Fibroblast of skin of left biceps (primary cell): ENCODE data around the gene BSDC1.
"Not testable (repeated sequence)": the region's sequence is repeated elsewhere in the genome, so short reads cannot be mapped to it uniquely, and the experiment has no call there.

Experiments used
- DNase-seq, 2 experiments: peaks; one replicate each; pipeline ENCODE4 v3.0.0-alpha.2; 2013; ENCODE audit warnings: low read depth in 2 of 2

BSDC1 gene, protein sequence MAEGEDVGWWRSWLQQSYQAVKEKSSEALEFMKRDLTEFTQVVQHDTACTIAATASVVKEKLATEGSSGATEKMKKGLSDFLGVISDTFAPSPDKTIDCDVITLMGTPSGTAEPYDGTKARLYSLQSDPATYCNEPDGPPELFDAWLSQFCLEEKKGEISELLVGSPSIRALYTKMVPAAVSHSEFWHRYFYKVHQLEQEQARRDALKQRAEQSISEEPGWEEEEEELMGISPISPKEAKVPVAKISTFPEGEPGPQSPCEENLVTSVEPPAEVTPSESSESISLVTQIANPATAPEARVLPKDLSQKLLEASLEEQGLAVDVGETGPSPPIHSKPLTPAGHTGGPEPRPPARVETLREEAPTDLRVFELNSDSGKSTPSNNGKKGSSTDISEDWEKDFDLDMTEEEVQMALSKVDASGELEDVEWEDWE

DNA sequence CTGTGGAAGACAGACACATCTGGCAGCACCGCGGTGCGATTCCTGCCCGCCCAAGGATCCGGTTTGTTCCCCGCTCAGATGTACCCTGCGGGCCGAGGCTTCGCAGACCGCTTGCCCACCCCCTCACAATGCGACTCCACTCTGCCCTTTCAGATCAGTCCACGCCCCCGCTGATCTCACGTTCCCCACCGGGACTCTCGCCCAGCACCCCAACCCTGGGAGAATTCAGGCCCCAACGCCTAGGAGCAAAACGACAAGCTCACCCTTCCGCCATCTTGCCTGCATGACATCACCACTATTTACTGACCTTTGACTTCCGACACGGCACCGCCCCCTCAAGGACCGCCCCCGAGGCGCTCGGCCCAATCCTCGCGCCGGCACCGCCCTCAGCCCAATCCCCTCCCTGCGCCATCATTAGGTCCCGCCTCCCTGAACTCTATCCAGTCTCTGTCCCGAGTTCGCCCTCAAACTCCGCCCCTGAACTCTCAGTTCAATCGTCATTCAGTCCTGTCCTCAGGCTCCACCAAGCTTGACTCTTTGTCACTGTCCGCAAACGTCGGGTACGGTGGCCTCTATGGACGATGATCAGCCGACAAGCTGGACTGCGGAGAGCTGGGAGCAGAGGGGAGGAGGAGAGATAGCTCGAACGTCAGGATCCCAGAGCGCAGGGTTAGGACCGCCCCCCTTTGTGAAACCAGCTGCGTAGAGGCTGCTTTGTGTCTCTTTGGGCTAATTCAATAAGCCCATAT, at the start of gene BSDC1:
Gene BSDC1 (minus strand): TSS at position 301 of the 749 bp plus-strand sequence. CDS start 27 bp downstream, at position 274.
- DNase-seq, result peak; percentile 88 to 89

DNA sequence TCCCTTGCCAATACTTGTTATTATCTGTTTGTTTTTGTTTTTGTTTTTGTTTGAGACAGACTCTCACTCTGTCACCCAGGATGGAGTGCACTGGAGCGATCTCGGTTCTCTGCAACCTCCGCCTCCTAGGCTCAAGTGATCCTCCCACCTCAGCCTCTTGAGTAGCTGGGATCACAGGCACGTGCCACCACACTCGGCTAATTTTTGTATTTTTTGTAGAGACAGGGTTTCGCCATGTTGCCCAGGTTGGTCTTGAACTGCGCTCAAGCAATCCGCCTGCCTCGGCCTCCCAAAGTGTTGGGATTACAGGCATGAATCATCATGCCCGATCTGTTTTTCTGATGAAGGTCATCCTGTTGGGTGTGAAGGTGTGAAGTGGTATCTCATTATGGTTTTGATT, 47.2 kb upstream of the BSDC1 start:
- DNase-seq, result not testable (repeated sequence)

DNA sequence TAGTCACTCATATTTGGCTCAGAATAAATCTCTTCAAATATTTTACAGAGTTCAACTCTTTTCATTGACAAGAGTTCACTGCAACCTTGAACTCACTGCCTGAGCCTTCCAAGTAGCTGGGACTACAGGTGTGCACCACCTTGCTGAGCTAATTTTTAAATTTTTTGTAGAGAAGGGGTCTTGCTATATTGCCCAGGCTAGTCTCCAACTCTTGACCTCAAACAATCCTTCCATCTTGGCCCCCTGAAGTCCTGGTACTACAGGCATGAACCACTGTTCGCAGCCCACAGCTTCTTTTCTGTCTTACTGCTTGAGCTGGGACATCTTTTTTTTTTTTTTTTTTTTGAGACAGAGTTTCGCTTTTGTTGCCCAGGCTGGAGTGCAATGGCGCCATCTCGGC, 44.5 kb upstream of the BSDC1 start:
- not testable (repeated sequence) for DNase-seq

DNA sequence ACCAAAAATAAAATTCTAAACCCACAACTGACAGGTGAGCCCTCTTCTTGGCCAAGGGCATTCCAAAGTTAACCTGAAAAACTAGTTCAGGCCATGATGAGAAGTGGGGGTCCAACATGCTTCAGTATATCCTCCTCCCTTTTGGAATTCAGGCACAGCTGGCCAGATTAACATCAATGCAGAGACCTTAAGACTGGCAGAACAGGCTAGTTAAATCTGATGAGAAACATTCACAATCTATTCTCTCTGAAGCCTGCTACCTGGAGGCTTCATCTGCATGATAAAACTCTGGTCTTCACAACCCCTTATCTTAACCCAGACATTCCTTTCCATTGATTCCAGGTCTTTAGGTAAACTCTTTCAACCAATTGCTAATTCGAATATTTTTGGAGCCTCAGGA, 43.9 kb upstream of the BSDC1 start:
- DNase-seq, result no peak

DNA sequence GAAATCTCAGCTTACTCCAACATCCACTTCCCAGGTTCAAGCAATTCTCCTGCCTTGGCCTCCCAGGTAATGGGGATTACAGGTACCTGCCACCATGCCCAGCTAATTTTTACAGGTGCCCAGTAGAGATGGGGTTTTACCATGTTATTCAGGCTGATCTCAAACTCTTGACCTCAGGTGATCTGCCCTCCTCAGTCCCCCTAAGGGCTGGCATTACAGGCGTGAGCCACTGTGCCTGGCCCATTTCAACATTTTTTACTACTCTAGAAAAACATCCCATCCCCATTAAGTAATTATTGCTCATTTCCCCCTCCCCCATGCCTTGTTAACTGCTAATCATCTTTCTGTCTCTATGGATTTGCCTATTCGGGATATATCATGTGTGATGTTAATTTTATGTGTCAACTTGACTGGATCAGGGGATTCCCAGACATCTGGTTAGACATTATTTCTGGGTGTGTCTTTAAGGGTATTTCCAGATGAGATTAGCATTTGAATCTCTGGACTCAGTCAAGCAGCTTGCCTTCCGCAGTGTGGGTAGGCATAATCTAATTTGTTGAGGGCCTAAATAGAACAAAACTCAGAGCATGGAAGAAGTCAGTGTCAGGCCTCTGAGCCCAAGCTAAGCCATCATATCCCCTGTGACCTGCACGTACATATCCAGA, 37.6 kb upstream of the BSDC1 start:
- no peak for DNase-seq

DNA sequence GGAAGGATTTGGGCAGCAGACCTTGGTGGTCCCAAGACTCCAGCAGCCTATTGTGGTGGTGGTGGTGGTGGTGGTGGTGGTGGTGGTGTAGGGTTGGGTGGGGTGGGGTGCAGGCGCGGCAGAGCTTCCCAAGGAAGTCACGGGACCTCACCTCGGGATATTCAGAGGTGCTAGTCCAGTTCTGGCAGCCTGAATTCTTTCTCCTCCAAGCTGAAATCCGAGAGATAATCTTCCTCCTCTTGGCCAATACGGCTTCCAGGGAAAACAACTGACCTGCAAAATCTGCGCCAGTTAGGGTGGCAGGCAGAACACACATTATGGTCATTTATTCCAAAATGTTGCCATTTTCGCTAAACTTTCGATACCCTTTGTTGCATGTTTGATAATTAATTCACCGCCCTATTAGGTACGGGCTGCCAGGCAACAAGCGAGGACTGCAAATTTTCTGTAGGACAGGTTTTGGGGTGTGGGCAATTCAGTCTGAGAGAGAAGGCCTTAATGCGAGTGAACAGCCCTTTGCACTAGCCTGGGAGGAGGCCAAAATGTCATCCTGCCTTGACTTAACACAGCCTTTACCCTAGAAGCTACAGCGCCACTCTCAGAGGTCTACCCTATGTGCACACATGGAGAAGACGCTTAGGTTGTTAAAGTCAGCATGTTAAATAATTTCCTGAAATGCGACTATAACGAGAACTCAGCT, 33.2 kb upstream of the BSDC1 start:
- DNase-seq, result no peak

DNA sequence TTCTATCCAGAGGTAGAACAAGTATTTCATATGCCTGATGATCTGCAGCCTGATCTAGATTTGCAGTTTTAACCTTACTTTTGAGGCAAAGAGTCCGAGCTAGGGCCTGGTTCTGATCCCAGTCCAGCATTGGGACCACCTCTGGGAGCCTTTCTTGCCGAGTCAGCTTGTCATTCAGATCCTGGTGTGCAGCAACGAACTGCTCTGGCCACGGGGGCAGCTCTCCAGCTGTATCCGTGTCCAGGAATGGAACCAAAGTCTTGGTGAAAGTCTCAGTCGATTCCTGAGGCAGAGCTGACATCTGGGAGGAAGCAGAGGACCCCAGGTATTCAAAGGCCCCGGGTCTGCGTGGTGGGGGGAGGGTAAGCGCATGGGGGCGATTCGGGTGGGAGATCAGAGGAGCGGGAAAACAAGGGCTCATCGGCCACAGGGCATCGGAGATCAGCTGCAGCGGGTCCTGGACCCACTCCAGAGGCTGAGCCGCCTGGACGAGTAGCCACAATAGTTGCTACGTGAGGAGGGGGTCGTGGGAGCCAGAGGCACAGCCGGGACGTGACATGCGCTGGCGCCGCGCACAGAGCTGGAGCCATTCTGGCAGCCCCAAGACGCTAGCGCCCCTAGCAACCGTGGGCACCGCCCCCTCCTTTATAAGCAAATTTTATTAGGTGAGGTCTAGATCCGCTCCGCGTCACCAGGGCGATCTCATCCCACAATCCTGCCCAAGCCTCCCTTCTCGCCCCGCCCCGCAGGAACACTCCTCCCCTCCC, 32.4 kb upstream of the BSDC1 start:
- no peak for DNase-seq

DNA sequence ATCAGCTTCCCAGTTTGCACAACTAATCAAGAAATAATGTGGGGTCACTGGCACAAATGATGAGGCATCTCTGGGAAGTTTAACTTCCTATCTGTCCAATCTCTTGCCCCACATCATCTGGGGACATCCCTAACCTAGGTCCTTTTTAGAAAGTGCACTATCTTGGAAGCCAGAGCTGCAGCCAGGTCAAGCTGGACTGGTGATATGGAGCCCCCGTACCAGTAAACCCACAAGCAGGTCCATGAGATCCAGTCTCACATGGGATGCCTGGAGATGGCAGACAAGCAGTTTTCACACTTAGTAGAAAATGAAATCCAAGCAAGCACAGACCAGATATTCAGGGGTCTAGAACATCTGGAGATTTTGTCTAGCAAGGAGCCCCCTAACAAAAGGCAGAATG, 27.5 kb upstream of the BSDC1 start:
- DNase-seq, result no peak

DNA sequence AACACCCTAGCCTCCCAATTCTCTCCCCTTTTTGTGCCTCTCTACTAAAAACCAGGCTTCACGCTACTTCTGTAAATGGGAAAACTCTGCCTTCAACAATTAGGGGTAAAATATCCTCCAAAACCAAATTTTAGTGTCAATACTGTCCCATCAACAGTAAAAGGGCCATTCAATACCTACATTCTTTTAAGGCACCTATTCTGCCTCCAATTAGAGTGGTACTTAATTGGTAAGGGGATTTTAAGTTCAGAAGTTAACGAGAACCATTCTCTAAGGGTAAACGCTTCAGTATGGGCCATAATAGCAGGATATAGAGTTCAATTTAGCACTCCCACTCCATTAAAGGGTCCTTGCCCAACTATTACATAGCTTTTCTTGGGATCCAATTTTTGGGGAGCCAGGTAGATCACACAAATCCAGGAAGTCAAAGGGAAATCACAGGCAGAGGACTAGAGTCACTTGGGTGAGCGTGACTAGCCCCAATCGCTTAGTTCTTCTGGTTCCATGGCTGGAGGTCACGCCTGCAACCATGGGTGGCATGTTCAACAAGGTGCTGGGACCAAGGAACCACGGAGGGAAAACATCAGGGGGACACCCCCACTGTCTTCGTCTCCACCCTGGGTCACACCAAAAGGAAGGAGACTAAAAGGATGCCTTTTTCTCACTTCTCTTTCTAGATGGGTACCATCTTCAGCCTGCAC, 20.1 kb upstream of the BSDC1 start:
- no peak for DNase-seq

DNA sequence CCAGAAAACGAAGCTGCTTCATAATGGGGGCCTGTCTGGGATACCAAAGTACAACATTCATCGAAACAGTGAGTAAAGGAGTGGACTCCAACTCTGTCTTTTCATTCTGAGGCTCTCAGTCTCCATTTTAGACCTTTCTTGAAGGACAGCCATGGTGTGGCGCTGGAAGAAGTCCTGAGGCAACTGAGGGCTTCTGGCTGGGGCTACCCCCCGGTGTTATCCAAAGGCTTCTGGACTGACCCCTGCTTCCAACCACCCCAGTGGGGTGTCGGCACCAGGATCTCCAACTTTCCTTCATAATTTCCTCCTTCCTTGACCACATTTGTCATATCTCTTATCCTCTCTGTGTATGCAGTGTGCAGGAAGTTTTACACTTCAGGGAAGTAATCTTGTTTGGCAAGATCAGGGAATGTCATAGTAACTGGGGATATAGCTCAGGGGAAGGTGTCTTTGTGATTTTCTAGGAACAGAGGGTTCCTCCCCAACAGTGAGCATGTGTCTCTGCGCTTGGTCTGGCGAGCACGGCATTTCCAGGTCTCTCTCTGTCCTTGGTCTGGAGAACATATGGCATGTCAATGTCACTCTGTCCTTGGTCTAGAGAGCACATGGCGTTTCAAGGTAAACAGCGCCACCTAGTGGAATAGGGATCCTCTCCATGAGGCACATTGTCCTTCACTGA, 19.4 kb upstream of the BSDC1 start:
- DNase-seq, result no peak

DNA sequence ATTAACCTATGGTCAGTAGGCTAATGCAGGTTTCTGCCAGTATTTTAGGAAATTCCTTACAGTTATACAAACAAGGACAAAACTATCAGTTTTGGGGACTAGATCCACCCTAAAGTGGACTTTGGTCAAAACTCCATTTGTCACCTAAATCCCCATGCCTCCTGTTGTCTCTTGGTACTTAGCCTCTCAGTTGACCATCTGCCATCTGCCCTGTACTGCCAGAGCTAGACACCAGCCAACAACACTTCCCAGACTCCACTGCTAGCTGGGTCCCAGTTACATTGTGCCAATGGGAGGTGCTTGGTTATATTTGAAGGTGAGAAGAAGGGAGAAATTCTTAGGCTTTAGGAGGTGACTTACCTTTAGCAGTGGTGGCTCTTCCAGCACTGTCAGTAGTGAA, 17.0 kb upstream of the BSDC1 start:
- no peak for DNase-seq

DNA sequence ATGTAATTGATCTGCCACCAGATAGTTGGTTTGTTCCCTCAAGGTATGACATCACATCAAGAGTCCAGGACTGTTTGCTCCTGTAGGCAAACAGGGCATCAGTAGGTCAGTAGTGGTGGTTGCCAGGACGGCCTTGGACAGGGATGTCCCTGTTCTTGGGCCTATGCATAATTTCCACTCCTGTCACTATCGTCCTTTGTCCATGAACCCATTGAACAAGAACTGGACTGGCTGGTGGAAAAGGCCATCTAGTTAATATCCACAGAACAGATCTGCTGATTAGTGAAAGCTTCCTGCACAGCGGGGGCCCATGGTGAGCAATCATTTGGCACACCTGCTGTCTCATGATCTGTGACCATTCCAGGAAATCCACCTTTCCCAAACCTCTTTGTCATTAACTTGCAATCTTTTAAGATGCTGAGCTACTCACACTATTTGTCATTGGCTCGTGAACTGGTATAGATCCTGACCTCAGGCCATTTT, 12.4 kb upstream of the BSDC1 start:
- no peak for DNase-seq

DNA sequence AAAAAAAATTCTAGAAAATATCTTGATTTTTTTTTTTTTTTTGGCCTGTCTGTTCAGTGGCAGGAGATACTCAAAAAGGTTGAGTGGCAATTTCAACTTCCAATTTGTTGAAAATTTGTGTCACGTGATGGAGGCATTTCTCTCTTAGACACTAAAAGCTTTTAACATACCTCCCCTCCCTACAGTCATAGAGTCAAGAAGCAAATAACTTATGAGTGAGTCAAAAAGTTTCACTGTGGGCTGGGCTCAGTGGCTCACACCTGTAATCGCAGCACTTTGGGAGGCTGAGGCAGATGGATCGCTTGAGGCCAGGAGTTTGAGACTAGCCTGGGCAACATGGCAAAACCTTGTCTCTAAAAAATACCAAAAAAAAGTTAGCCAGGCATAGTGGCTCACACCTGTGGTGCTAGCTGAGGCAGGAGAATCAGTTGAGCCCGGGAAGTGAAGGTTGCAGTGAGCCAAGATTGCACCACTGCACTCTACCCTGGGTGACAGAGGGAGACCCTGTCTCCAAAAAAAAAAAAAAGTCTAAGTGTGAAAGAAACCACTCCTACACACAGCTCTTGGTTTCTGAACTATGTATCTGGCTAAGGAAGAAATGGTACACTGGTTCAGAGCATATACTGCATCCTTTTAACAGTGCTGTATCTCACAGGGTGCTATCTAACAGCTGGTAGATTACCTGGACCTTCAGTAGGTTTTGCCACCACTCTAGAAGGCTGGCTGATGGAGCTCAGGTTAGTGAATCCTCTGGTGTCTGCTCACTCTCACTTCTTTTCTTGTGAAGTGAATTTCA, 11.6 kb upstream of the BSDC1 start:
- DNase-seq, result no peak

DNA sequence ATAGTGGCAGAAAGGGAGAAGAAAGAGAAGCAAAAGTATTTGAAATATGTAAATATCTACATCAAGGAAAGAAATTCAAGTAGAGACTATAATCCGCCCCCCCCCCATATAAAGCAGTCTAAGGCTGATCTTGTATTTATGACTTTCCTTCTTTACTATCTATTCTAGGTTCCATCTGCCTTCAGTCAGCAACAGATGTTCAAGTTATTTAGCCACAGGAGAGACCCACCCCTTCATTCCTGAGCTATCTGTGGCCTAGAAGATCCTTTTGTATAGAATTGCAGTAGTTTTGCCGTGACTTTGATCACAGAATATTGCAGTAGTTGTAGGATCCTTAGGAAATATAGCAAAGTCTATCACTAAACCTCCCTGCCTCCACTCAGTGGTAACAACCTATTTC, 10.7 kb upstream of the BSDC1 start:
- DNase-seq, result peak in 1 of 2 experiments; percentile 25

DNA sequence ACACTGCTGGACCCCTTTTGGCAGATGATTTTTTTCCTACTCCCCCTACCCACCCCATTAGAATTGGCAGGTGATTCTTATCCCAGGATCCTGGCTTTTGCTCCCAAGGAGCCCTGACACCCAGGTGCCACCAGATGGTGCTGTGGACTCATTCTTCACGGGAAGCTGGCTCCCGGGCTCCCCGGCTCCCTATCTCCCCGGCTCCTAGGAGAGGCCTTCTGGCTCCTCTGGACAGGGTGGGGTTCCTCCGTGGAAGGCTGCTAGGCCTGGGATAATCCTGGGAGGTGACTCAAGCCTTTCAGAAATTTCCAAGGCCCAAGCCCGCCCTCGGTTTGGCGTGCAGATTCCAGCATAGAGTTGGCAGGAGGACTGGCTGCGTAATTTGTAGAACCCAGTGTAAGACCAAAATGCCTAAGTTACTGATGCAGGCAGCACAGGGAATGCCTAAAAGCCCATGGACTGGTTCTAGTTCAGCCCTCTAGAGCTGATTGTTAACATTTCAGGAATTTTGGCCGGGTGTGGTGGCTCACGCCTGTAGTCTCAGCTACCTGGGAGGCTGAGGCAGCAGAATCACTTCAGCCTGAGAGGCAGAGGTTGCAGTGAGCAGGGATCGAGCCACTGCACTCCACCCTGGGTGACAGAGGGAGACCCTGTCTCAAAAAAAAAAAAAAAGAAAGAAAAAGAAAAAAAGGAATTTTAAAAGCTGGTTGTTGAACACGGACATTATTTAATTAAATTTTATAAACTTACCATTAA, 6.8 kb upstream of the BSDC1 start:
- peak; percentile 60 to 64 for DNase-seq

DNA sequence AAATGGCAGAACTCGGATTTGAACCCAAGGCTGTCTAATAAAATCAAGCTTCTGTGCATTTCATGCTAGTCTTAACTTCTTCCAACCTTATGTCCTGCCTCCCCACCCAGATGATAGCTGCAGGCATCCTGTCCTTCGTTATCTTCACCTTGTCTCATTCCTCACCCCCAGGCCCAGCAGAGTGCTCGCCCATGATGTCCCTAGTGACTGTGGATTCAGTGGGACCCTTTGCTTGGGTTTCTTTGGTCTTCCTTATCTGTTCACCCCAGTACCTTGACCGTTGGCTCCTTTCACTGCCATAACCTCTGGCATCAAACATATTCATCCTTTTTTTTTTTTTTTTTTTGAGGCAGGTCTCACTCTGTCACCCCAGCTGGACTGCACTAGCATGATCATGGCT, 5.6 kb upstream of the BSDC1 start:
- DNase-seq, result no peak

DNA sequence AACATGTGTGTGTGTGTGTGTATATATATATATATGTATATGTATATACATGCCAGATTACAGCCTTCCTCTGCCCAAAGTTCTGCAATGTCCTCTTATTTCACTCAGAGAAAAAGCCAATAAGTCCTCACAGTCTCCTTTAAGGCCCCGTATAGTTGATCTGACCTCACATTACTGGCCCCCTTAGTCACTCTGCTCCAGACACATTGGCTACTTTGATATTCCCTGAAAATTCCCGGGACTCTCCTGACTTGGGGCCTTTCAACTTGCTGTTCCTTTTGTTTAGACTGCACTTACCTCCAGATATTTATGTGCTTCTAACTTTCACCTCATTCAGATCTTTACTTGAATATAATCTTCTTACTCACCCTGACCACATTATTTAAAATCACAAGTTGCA, 4.2 kb upstream of the BSDC1 start:
- no peak for DNase-seq

DNA sequence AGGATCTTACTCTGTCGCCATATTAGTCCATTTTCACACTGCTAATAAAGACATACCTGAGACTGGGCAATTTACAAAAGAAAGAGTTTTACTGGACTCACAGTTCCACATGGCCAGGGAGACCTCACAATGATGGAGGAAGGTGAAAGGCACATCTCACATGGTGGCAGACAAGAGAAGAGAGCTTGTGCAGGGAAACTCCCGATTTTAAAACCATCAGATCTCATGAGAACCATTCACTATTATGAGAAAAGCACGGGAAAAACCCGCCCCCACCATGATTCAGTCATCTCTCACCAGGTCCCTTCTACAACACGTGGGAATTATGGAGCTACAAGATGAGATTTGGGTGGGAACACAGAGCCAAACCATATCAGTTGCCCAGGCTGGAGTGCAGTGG, 2.3 kb upstream of the BSDC1 start:
- not testable (repeated sequence) for DNase-seq
